ENCODE measurements around the gene CTBS.

- TF ChIP-seq, protein P1, sequence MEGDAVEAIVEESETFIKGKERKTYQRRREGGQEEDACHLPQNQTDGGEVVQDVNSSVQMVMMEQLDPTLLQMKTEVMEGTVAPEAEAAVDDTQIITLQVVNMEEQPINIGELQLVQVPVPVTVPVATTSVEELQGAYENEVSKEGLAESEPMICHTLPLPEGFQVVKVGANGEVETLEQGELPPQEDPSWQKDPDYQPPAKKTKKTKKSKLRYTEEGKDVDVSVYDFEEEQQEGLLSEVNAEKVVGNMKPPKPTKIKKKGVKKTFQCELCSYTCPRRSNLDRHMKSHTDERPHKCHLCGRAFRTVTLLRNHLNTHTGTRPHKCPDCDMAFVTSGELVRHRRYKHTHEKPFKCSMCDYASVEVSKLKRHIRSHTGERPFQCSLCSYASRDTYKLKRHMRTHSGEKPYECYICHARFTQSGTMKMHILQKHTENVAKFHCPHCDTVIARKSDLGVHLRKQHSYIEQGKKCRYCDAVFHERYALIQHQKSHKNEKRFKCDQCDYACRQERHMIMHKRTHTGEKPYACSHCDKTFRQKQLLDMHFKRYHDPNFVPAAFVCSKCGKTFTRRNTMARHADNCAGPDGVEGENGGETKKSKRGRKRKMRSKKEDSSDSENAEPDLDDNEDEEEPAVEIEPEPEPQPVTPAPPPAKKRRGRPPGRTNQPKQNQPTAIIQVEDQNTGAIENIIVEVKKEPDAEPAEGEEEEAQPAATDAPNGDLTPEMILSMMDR (IDR thresholded peaks at IDR 0.05): no peak
- TF ChIP-seq SMC3 (IDR thresholded peaks at IDR 0.05): no peak
Measured at GRCh38 chr1:84569216-84569615, 5.0 kb downstream of the CTBS start.

All from A549 (cell line).